Superior temporal gyrus (tissue), 1 donor: ENCODE data around the gene ELF1.
A peak's percentile ranks its signal among the peaks of the same experiment; 100 is the strongest.
"Not testable (repeated sequence)": the region's sequence is repeated elsewhere in the genome, so short reads cannot be mapped to it uniquely, and the experiment has no call there.

Source experiments
- DNase-seq: peaks from one replicate; pipeline ENCODE4 v3.0.0-alpha.2; 2016; ENCODE audit errors: extremely low spot score

Gene ELF1

GRCh38 chr13:40895227-40896184, 123.6 kb downstream of the ELF1 start:
- DNase-seq: peak; percentile 44

GRCh38 chr13:40893573-40893972, 125.5 kb downstream of the ELF1 start:
- DNase-seq: not testable (repeated sequence)

- no peak for DNase-seq
Observed at GRCh38 chr13:40886017-40886416, 133.1 kb downstream of the ELF1 start.

GRCh38 chr13:40884175-40884574, 134.9 kb downstream of the ELF1 start:
- not testable (repeated sequence) for DNase-seq
